Measurements from ENCODE around the gene CLNK.

The CLNK gene

GRCh38 chr4:10703156-10703555 is 18.6 kb upstream of the CLNK start:
- no peak overlapping the region for H3K4me3 ChIP-seq (ENCODE audit: low read depth, low read length)
- TF ChIP-seq CTCF (IDR thresholded peaks at IDR 0.05; ENCODE audit: low read depth, low read length) = no peak

- TF ChIP-seq CTCF (IDR thresholded peaks at IDR 0.05; ENCODE audit: low read depth, low read length) = no peak
- no peak overlapping the region for H3K4me3 ChIP-seq (ENCODE audit: low read depth, low read length)
Observed at GRCh38 chr4:10701702-10702460, 17.3 kb upstream of the CLNK start.

- no peak overlapping the region for H3K4me3 ChIP-seq (ENCODE audit: low read depth, low read length)
- TF ChIP-seq CTCF (IDR thresholded peaks at IDR 0.05; ENCODE audit: low read depth, low read length) = no peak
Observed at GRCh38 chr4:10701161-10701560, 16.6 kb upstream of the CLNK start.

- H3K4me3 ChIP-seq (ENCODE audit: low read depth, low read length) = no peak overlapping the region
- TF ChIP-seq CTCF (IDR thresholded peaks at IDR 0.05; ENCODE audit: low read depth, low read length) = no peak
Observed at GRCh38 chr4:10698172-10698571, 13.6 kb upstream of the CLNK start.

- H3K4me3 ChIP-seq (ENCODE audit: low read depth, low read length) = no peak overlapping the region
- TF ChIP-seq CTCF (IDR thresholded peaks at IDR 0.05; ENCODE audit: low read depth, low read length) = no peak
Observed at GRCh38 chr4:10697086-10697485, 12.5 kb upstream of the CLNK start.

- H3K4me3 ChIP-seq (ENCODE audit: low read depth, low read length) = no peak overlapping the region
- TF ChIP-seq CTCF (IDR thresholded peaks at IDR 0.05; ENCODE audit: low read depth, low read length) = no peak
Observed at GRCh38 chr4:10696253-10696652, 11.7 kb upstream of the CLNK start.

GRCh38 chr4:10694828-10695209 is 10.3 kb upstream of the CLNK start:
- no peak overlapping the region for H3K4me3 ChIP-seq (ENCODE audit: low read depth, low read length)
- no peak for TF ChIP-seq CTCF (IDR thresholded peaks at IDR 0.05; ENCODE audit: low read depth, low read length)

Measured in WI38 (cell line).